HG02642 (cell line): ENCODE data around the gene AKR1E2.

ENCODE experiments used
- ATAC-seq: cut with Tn5 transposase; IDR thresholded peaks from one replicate; pipeline ENCODE4 v1.9.1; 2021; ENCODE audit warnings: mild to moderate bottlenecking; ENCODE audit not compliant: unreplicated experiment, poor library complexity

The AKR1E2 gene

GRCh38 chr10:4825868-4826791 lies at the start of gene AKR1E2:
Gene AKR1E2, plus strand, starts transcription at chr10:4826207. Its CDS starts 118 bp downstream, at chr10:4826325.
- peak; percentile 68 for ATAC-seq

GRCh38 chr10:4776234-4776638 lies 49.8 kb upstream of the AKR1E2 start:
- no peak for ATAC-seq

GRCh38 chr10:4778761-4779160 lies 47.2 kb upstream of the AKR1E2 start:
- ATAC-seq = no peak

GRCh38 chr10:4780091-4780490 lies 45.9 kb upstream of the AKR1E2 start:
- ATAC-seq = no peak

GRCh38 chr10:4780782-4781181 lies 45.2 kb upstream of the AKR1E2 start:
- ATAC-seq = no peak

GRCh38 chr10:4781955-4782354 lies 44.1 kb upstream of the AKR1E2 start:
- no peak for ATAC-seq

- ATAC-seq = no peak
Measured at GRCh38 chr10:4784667-4785333, 41.2 kb upstream of the AKR1E2 start.

- no peak for ATAC-seq
Measured at GRCh38 chr10:4786043-4786839, 39.8 kb upstream of the AKR1E2 start.

GRCh38 chr10:4790045-4790444 lies 36.0 kb upstream of the AKR1E2 start:
- no peak for ATAC-seq

- ATAC-seq = no peak
Measured at GRCh38 chr10:4790922-4791321, 35.1 kb upstream of the AKR1E2 start.

- ATAC-seq = no peak
Measured at GRCh38 chr10:4792381-4792780, 33.6 kb upstream of the AKR1E2 start.

- no peak for ATAC-seq
Measured at GRCh38 chr10:4801405-4801804, 24.6 kb upstream of the AKR1E2 start.

GRCh38 chr10:4802711-4803487 lies 23.1 kb upstream of the AKR1E2 start:
- no peak for ATAC-seq

- ATAC-seq = no peak
Measured at GRCh38 chr10:4803822-4804221, 22.2 kb upstream of the AKR1E2 start.

GRCh38 chr10:4804465-4804864 lies 21.5 kb upstream of the AKR1E2 start:
- no peak for ATAC-seq

- ATAC-seq = no peak
Measured at GRCh38 chr10:4806534-4806933, 19.5 kb upstream of the AKR1E2 start.

GRCh38 chr10:4807761-4808507 lies 18.1 kb upstream of the AKR1E2 start:
- ATAC-seq = peak; percentile 55

GRCh38 chr10:4809156-4809555 lies 16.9 kb upstream of the AKR1E2 start:
- no peak for ATAC-seq

GRCh38 chr10:4810092-4810491 lies 15.9 kb upstream of the AKR1E2 start:
- ATAC-seq = no peak
